ENCODE results near the gene B4GALT3.
A peak's percentile ranks its signal among the peaks of the same experiment; 100 is the strongest.

The B4GALT3 gene

GRCh38 chr1:161209790-161210409 is 32.6 kb upstream of the B4GALT3 start:
- H3K9me3 ChIP-seq: no peaks in the 10 kb centered on the region
- peaks cover 55% of the 10 kb centered on the region for H3K36me3 ChIP-seq
- H3K27ac ChIP-seq: peak overlapping the region; percentile 65
- TF ChIP-seq CTCF (IDR thresholded peaks at IDR 0.05): peak; percentile 97
- peaks cover 31 to 33% of the 10 kb centered on the region in 2 experiments for H3K4me1 ChIP-seq (ENCODE audit: control insufficient read depth in 1 of 2, insufficient read depth in 1 of 2, low read depth in 1 of 2, low read length in 1 of 2)
- no peak overlapping the region for H3K4me3 ChIP-seq (ENCODE audit: low read depth in 1 of 2, low read length in 1 of 2)
- H3K27me3 ChIP-seq: no peaks in the 10 kb centered on the region

GRCh38 chr1:161207173-161207572 is 29.9 kb upstream of the B4GALT3 start:
- H3K27ac ChIP-seq: no peak overlapping the region
- H3K36me3 ChIP-seq: peaks cover 56% of the 10 kb centered on the region
- no peak for TF ChIP-seq CTCF (IDR thresholded peaks at IDR 0.05)
- H3K27me3 ChIP-seq: no peaks in the 10 kb centered on the region
- no peak overlapping the region for H3K4me3 ChIP-seq (ENCODE audit: low read depth in 1 of 2, low read length in 1 of 2)
- peaks cover 18 to 22% of the 10 kb centered on the region in 2 experiments for H3K4me1 ChIP-seq (ENCODE audit: control insufficient read depth in 1 of 2, insufficient read depth in 1 of 2, low read depth in 1 of 2, low read length in 1 of 2)
- H3K9me3 ChIP-seq: no peaks in the 10 kb centered on the region

GRCh38 chr1:161206411-161207140 is 29.3 kb upstream of the B4GALT3 start:
- Histone ChIP-seq H3K4me1 (ENCODE audit: control insufficient read depth in 1 of 2, insufficient read depth in 1 of 2, low read depth in 1 of 2, low read length in 1 of 2) (peaks cover 22 to 26% of the 10 kb centered on the region in 2 experiments), H3K36me3 (peaks cover 55% of the 10 kb centered on the region)
- no peak for TF ChIP-seq CTCF (IDR thresholded peaks at IDR 0.05)

GRCh38 chr1:161201836-161202712 is 24.8 kb upstream of the B4GALT3 start, which contains the start of gene NDUFS2:
TSS of gene NDUFS2 (plus strand) at chr1:161202367. CDS start at chr1:161202386, 19 bp downstream.
- Histone ChIP-seq H3K27ac (peak within 1 kb of the TSS; percentile 92), H3K9me3 (no peaks in the 10 kb centered on the region), H3K36me3 (peaks cover 16% of the 10 kb centered on the region), H3K27me3 (no peaks in the 10 kb centered on the region), H3K4me3 (ENCODE audit: low read depth in 1 of 2, low read length in 1 of 2) (peak within 1 kb of the TSS; percentile 84 to 86), H3K4me1 (ENCODE audit: control insufficient read depth in 1 of 2, insufficient read depth in 1 of 2, low read depth in 1 of 2, low read length in 1 of 2) (peaks cover 19 to 24% of the 10 kb centered on the region in 2 experiments)
- no peak for TF ChIP-seq CTCF (IDR thresholded peaks at IDR 0.05)

More at GRCh38 chr1:161206411-161207140, 29.3 kb upstream of the B4GALT3 start:
- H3K27me3 ChIP-seq: no peaks in the 10 kb centered on the region
- H3K9me3 ChIP-seq: no peaks in the 10 kb centered on the region
- H3K27ac ChIP-seq: no peak overlapping the region
- H3K4me3 ChIP-seq (ENCODE audit: low read depth in 1 of 2, low read length in 1 of 2): no peak overlapping the region
